GM18858 (cell line): ENCODE measurements around the gene SNTG2.

ENCODE experiments used
- ATAC-seq: cut with Tn5 transposase; IDR thresholded peaks from one replicate; pipeline ENCODE4 v1.9.1; 2021; ENCODE audit not compliant: unreplicated experiment

The SNTG2 gene

GRCh38 chr2:1136846-1137245 lies 186.2 kb downstream of the SNTG2 start:
- ATAC-seq = no peak

GRCh38 chr2:1137264-1137663 lies 186.6 kb downstream of the SNTG2 start:
- no peak for ATAC-seq

GRCh38 chr2:1137913-1138391 lies 187.3 kb downstream of the SNTG2 start:
- no peak for ATAC-seq

DNA sequence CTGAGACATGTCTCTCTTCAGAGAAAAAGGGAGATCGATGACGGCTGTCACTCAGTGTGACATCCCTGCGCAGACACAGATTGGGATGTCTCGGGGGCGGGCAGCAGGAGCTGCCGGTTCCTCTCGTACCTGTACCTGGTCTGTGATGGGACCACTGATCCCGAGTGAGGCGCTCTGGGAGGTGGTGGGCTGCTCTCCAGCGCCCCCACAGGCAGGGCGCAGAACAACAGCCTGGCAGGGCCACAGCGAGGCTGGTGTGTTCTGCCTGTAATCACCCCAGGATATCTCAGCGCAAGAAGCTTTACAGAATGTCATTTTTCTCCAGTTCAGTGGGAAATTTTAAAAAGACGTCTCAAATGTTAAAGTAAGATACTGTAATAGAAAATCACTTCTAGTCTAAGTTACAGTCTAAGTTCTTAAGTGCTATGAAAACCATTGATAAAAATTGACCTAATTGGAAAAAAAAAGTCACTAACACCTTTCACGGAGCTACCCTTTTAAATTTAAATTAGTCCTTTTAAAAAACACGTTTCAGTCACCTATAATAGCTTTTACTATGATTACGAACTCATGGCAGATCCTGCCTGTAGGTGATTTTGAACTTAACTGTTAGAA lies 189.8 kb downstream of the SNTG2 start:
- ATAC-seq = peak; percentile 63

- no peak for ATAC-seq
These were observed 190.4 kb downstream of the SNTG2 start for GRCh38 chr2:1141079-1141478.

DNA sequence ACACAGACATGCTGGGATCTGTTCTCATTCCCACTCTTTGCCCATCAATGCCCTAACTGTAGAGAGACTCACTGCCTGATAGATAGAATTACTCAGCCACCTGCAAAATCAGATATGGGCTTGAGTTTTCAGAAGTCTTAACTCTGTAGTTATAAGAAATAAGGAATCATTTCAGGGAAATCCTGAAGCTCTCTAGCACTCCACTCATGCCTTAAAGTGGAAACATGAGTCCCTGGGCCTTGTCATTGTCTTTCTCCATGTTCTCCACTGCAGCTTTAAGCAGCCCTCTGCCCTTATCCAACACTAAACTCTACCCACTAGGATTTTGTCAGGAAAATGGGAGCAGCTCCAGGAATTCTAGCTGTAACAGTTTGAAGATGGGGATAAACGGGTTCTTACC lies 192.5 kb downstream of the SNTG2 start:
- no peak for ATAC-seq

DNA sequence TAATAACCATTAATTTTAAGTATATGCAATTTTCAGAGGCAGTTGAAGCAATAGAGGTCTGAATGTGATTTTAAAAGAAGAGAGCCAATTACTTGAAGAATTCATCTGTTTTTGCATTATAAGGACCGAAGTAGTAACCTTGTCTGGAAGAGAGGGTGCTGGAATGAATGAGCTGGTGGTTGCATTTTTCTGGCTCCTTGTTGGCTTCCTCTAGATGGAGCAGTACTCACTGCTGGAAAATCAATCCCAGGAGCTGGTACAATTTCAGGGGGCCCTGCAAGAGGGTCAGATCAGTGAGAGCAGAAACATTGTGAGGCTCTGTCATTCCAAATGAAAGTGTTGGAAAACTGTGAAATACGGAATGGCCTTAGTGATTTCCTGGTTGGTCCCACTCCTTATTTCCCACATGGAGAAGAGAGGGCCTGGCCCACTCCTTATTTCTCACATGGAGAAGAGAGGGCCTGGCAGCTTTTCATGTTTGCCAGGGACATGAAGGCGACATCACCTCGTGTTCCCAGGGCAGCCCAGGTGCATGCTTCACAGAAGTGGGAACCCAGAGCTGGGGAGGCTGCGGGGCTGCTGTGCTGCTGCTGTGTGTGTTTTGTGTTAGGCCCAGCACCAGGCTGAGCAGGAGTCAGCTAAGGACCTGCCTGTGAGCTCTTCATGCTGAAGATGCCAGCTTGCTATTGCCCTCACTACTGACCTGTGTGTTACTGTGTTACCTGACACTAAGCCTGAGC lies 197.4 kb downstream of the SNTG2 start:
- ATAC-seq = no peak

DNA sequence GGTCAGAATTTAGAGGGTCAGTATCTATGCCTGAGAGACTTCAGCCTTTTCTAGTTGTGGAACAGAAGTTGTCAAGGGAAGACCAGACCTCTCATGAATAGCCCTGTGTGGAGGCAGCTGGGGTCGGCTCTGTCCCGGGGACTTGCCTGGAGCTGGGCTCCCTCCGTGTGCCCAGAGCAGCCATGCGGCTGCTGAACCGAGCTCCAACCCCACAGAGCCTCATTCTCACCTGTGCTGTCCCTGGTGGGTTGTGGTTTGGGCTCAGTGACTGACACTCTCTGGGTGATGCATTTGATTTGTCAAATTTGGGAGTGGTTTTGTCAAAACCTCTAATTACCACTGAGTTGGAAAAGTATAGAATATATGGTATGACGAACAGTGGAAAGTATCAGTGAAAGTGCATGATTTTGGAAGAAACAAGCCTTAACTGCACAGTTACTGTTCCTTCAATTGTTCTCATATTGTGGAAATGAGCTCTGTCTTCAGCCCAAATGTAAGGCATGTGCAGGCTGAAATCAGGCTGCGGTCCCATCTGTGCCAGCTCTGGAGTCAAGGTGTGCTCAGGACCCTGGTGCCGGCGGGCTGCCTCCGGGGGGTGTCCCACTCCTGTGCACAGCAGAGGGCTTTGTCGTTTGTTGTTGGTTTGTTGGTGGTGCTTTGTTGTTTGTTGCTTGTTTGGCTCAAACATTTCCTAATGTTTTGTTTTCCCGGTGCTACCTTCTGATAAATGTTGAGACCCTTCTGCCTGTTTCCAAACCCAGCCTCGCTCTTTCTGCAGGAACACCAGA lies 200.3 kb downstream of the SNTG2 start:
- no peak for ATAC-seq

GRCh38 chr2:1152375-1152774 lies 201.7 kb downstream of the SNTG2 start:
- ATAC-seq = no peak

DNA sequence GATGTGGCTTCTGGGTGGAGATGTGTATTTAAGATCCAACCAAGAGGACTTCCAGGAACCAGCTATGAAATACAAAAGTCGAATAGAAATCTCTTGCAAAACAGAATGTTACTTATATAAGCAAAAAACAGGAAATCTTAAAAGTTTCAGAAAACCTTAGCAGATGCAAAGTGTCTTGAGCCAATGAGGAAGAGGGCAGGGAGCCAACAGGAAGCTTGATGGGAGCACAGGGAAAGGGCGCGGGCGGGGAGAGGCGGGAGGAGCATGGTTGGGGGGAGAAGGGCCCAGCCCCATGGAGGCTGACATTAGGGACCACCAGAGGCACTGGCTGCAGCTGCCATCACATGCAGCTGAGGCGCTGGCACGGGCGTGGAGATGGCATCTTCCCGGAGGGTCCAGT lies 203.3 kb downstream of the SNTG2 start:
- no peak for ATAC-seq

DNA sequence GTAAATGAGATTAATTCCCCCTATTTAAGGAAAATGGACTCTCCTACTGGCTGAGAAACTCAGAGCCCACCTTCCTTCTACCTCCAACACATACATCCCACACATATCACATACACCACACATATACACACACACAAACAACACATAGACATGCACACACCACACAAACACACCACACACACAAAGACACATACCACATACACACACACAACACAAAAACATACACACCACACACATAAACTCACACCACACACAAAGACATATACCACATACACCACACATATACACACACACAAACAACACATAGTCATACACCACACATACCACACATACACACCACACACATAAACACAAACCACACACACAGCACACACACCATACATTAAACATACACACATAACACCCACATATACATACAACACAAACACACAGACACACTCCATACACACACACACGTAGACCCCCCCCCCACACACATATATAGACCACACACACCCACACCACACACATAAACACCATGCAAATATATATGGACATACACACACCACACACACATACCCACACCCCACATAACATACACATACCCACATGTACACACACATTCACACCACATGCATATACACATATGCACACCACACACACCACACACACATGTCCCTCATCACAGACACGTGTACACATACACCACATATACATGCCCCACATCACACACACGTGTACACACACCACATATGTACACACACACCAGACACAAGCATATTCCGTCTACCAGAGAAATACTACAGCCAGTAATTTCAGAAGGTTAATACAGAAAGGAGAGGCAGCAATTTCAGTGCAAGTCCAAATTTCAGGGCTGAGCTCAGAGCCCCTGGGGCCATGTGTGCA lies 204.3 kb downstream of the SNTG2 start:
- ATAC-seq = no peak

GRCh38 chr2:1156059-1156458 lies 205.4 kb downstream of the SNTG2 start:
- no peak for ATAC-seq

GRCh38 chr2:1156531-1156930 lies 205.9 kb downstream of the SNTG2 start:
- ATAC-seq = no peak

GRCh38 chr2:1157107-1157506 lies 206.5 kb downstream of the SNTG2 start:
- no peak for ATAC-seq

GRCh38 chr2:1159013-1159412 lies 208.4 kb downstream of the SNTG2 start:
- no peak for ATAC-seq

DNA sequence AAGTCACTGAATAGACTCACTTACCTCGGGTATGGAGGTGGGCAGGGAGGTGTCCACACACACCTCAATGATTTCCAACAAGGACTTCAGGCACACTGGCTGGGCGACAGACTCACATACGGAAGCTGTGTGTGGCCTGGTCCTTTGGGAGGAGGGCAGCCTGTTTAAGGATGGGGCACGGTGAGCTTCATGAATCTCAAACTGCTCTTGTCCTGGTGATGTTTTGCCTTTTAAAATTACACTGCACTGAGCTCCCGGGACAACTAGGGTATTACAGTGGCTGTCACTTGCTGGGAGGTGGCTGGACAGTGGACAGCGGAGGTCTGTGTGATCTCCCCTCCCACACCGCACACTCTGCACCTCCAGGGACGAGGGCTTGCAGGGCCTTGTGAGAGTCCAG lies 211.6 kb downstream of the SNTG2 start:
- no peak for ATAC-seq

GRCh38 chr2:1162768-1163584 lies 212.3 kb downstream of the SNTG2 start:
- ATAC-seq = no peak

DNA sequence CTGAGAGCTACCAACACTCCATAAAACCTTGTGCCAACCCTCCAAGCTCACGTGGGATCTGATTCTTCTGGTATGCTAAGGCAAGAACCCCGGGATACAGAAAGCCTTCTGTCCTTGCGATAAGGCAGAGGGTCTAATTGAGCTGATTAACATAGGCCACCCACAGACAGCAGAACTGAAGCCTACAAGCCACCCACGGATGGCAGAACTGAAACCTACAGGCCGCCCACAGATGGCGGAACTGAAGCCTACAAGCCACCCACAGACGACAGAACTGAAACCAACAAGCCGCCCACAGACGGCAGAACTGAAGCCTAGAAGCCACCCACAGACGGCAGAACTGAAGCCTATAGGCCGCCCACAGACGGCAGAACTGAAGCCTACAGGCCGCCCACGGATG lies 216.3 kb downstream of the SNTG2 start:
- ATAC-seq = no peak

GRCh38 chr2:1168846-1169245 lies 218.2 kb downstream of the SNTG2 start:
- ATAC-seq = no peak

- no peak for ATAC-seq
These were observed 218.8 kb downstream of the SNTG2 start for GRCh38 chr2:1169291-1169949.
